K562 (cell line): Measurements from ENCODE around the gene ZNF669. TPM values are rescaled to one million over a fixed set of nuclear protein-coding genes. Genes with fewer than 3 reads are reported as not detected.

Source experiments
- ATF1 ChIP-seq, 2 experiments: fragments of 450-650 bp in 1 of 2; IDR thresholded peaks; 2 replicates each; pipeline ENCODE4 v1.6.1; 2016; ENCODE audit warnings: missing compliant biosample characterization in 1 of 2, missing genetic modification characterization in 1 of 2
- CCNT2 ChIP-seq: IDR thresholded peaks from 2 replicates; pipeline ENCODE4 v1.6.1; 2011; ENCODE audit warnings: borderline replicate concordance, low read depth, mild to moderate bottlenecking, moderate library complexity, mixed read lengths, low read length; ENCODE audit not compliant: insufficient read length; ENCODE audit errors: extremely low read depth
- FIP1L1 ChIP-seq: fragments of 200-400 bp; formaldehyde crosslinking; IDR thresholded peaks from 2 replicates; pipeline ENCODE4 v1.6.1; 2018; ENCODE audit warnings: mild to moderate bottlenecking, low read depth, low read length; ENCODE audit not compliant: poor library complexity, severe bottlenecking
- MXI1 ChIP-seq: IDR thresholded peaks from 2 replicates; pipeline ENCODE4 v1.6.1; 2011; ENCODE audit warnings: low read depth, mild to moderate bottlenecking, improper control_type of control experiment, low read length
- PHF8 ChIP-seq: fragments of 200-600 bp; sonication (generic); IDR thresholded peaks from 2 replicates; pipeline ENCODE4 v1.6.1; 2012; ENCODE audit warnings: mixed run types, mild to moderate bottlenecking, inconsistent platforms, low read length, moderate library complexity, borderline replicate concordance
- SIN3B ChIP-seq: fragments of 450-650 bp; IDR thresholded peaks from 2 replicates; pipeline ENCODE4 v1.6.1; 2017; ENCODE audit warnings: low read depth, mild to moderate bottlenecking, moderate library complexity
- TCF3 ChIP-seq: sonication (generic); formaldehyde crosslinking; IDR thresholded peaks from 2 replicates; pipeline ENCODE4 v1.4.0; 2020; ENCODE audit warnings: mild to moderate bottlenecking, missing genetic modification reagents
- USF2 ChIP-seq: sonication (generic); formaldehyde crosslinking; IDR thresholded peaks from 2 replicates; pipeline ENCODE4 v1.5.0; 2020; ENCODE audit warnings: missing genetic modification reagents
- ZBTB1 ChIP-seq: sonication (generic); formaldehyde crosslinking; IDR thresholded peaks from 2 replicates; pipeline ENCODE4 v1.8.1; 2023; ENCODE audit warnings: missing genetic modification reagents, low read depth, mild to moderate bottlenecking, borderline replicate concordance
- ZNF431 ChIP-seq: sonication (generic); formaldehyde crosslinking; IDR thresholded peaks from 2 replicates; pipeline ENCODE4 v1.8.0; 2022; ENCODE audit warnings: mild to moderate bottlenecking, missing genetic modification reagents
- polyA plus RNA-seq, 8 experiments: library from polyadenylated mRNA; depleted of rRNA in 4 of 8; stranded (reverse) in 5 of 8; unstranded in 3 of 8; fragments of >200 nt; fragmentation: Nextera tagmentation in 2 of 8; fragmentation: Illumina TruSeq in 1 of 8; extraction: Ambion mirVana in 2 of 8; extraction: Trizol in 1 of 8; gene quantifications; 2 replicates each; pipeline versions ENCODE4 v1.2.1 to v1.2.3, GENCODE V29; 2011 to 2014; ENCODE audit warnings: inconsistent platforms in 1 of 8, missing spikeins in 1 of 8
- total RNA-seq, 7 experiments: library from RNA; depleted of rRNA in 6 of 7; stranded (reverse); fragments of >200 nt in 6 of 7; fragmentation: Illumina TruSeq in 2 of 7; extraction: Trizol in 2 of 7; gene quantifications; 2 replicates each; pipeline versions ENCODE4 v1.2.1 to v1.2.3, GENCODE V29; 2011 to 2021; ENCODE audit warnings: low replicate concordance in 1 of 7
- TF ChIP-seq, protein P1 (sequence below): fragments of 250-450 bp; sonication (Bioruptor Pico); IDR thresholded peaks from 2 replicates; pipeline ENCODE4 v1.9.0; 2021; ENCODE audit warnings: mild to moderate bottlenecking, inconsistent platforms
- TF ChIP-seq, protein P2 (sequence below): fragments of 250-450 bp; sonication (Bioruptor Pico); IDR thresholded peaks from 2 replicates; pipeline ENCODE4 v1.8.0; 2021; ENCODE audit warnings: moderate library complexity, mild to moderate bottlenecking, inconsistent platforms
- TF ChIP-seq, protein P3 (sequence below), 2 experiments: fragments of 250-450 bp in 1 of 2; fragments of 450-650 bp in 1 of 2; sonication (Bioruptor Pico) in 1 of 2; IDR thresholded peaks; 2 replicates each; pipeline versions ENCODE4 v1.6.1 to v1.8.0; 2016 to 2021; ENCODE audit warnings: mild to moderate bottlenecking in 2 of 2, moderate library complexity in 2 of 2, missing compliant biosample characterization in 1 of 2, missing genetic modification characterization in 1 of 2
- TF ChIP-seq, protein P4 (sequence below): sonication (generic); formaldehyde crosslinking; IDR thresholded peaks from 2 replicates; pipeline ENCODE4 v1.8.0; 2023; ENCODE audit warnings: mild to moderate bottlenecking, missing genetic modification reagents

ZNF669 gene
- total and polyA plus RNA-seq, 9 of the 15 experiments (the other 6 are each of a cell fraction or from before 2014, with no cell fraction given), result 5.3 to 18.3 (median 10.2) TPM

DNA sequence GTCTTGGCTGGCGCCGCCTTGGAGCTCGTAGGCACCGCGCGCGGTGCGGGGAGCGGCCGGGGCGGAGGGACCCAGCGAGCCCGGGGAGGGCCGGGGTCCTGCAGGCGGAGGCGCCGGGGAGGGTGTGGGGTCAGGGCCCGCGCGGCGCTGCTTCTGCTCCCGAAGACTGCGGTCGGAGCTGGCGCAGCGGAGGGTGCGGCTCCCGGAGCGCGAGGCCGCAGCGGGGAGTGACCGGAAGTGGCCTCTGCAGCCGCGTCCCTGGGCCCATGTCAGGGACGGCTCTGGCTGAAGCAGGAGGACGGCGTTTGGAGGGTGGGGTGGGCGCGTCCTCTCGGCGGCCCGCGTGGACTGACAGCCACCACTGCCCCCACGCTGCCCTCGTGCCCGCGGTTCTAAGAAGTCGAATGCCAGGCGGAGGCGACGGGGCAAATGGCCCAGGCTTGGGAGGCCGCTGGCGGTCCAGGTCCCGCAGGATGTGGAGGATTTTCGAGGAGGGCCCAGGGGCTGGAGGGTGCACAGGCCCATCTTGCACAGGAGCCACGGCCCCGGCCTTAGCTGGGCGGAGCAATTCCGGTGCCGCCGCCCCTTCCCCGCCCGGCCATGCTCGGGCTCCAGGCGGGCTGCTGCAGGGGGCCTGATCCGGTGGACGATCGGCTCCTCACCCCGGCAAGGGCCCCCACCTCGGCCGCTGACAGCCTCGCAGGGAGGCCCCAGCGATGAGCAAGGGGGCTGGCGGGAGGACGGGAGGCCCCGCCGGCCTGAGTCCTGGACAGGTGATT lies 7.7 kb upstream of the ZNF669 start (continued):
- TF ChIP-seq, protein P1, sequence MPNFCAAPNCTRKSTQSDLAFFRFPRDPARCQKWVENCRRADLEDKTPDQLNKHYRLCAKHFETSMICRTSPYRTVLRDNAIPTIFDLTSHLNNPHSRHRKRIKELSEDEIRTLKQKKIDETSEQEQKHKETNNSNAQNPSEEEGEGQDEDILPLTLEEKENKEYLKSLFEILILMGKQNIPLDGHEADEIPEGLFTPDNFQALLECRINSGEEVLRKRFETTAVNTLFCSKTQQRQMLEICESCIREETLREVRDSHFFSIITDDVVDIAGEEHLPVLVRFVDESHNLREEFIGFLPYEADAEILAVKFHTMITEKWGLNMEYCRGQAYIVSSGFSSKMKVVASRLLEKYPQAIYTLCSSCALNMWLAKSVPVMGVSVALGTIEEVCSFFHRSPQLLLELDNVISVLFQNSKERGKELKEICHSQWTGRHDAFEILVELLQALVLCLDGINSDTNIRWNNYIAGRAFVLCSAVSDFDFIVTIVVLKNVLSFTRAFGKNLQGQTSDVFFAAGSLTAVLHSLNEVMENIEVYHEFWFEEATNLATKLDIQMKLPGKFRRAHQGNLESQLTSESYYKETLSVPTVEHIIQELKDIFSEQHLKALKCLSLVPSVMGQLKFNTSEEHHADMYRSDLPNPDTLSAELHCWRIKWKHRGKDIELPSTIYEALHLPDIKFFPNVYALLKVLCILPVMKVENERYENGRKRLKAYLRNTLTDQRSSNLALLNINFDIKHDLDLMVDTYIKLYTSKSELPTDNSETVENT (CRISPR knock-in tag), result 0 out of 2 replicates have a peak, but pooled peaks have one; percentile 17
- TF ChIP-seq CCNT2, result peak; percentile 87
- TF ChIP-seq, protein P2, sequence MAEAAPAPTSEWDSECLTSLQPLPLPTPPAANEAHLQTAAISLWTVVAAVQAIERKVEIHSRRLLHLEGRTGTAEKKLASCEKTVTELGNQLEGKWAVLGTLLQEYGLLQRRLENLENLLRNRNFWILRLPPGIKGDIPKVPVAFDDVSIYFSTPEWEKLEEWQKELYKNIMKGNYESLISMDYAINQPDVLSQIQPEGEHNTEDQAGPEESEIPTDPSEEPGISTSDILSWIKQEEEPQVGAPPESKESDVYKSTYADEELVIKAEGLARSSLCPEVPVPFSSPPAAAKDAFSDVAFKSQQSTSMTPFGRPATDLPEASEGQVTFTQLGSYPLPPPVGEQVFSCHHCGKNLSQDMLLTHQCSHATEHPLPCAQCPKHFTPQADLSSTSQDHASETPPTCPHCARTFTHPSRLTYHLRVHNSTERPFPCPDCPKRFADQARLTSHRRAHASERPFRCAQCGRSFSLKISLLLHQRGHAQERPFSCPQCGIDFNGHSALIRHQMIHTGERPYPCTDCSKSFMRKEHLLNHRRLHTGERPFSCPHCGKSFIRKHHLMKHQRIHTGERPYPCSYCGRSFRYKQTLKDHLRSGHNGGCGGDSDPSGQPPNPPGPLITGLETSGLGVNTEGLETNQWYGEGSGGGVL (CRISPR knock-in tag), result no peak
- TF ChIP-seq TCF3 (CRISPR knock-in tag), result 0 out of 2 replicates have a peak, but pooled peaks have one; percentile 23
- peak; percentile 76; the same call in 1 of the 2 replicates for TF ChIP-seq PHF8
- peak; percentile 71; the same call in 1 of the 2 replicates for TF ChIP-seq ZBTB1
- TF ChIP-seq, protein P3, sequence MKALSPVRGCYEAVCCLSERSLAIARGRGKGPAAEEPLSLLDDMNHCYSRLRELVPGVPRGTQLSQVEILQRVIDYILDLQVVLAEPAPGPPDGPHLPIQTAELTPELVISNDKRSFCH (CRISPR knock-in tag; IDR thresholded peaks at IDR 0.05), result no peak
- TF ChIP-seq, protein P3 (tag; IDR thresholded peaks at IDR 0.05), result 0 out of 2 replicates have a peak, but pooled peaks have one; percentile 53
- 0 out of 2 replicates have a peak, but pooled peaks have one; percentile 22 for TF ChIP-seq ZNF431
- peak; percentile 2; the same call in 1 of the 2 replicates for TF ChIP-seq USF2
- TF ChIP-seq MXI1, result peak; percentile 20; the same call in 1 of the 2 replicates
- TF ChIP-seq SIN3B, result 0 out of 2 replicates have a peak, but pooled peaks have one; percentile 47
- peak; percentile 88 for TF ChIP-seq FIP1L1
- TF ChIP-seq, protein P4, sequence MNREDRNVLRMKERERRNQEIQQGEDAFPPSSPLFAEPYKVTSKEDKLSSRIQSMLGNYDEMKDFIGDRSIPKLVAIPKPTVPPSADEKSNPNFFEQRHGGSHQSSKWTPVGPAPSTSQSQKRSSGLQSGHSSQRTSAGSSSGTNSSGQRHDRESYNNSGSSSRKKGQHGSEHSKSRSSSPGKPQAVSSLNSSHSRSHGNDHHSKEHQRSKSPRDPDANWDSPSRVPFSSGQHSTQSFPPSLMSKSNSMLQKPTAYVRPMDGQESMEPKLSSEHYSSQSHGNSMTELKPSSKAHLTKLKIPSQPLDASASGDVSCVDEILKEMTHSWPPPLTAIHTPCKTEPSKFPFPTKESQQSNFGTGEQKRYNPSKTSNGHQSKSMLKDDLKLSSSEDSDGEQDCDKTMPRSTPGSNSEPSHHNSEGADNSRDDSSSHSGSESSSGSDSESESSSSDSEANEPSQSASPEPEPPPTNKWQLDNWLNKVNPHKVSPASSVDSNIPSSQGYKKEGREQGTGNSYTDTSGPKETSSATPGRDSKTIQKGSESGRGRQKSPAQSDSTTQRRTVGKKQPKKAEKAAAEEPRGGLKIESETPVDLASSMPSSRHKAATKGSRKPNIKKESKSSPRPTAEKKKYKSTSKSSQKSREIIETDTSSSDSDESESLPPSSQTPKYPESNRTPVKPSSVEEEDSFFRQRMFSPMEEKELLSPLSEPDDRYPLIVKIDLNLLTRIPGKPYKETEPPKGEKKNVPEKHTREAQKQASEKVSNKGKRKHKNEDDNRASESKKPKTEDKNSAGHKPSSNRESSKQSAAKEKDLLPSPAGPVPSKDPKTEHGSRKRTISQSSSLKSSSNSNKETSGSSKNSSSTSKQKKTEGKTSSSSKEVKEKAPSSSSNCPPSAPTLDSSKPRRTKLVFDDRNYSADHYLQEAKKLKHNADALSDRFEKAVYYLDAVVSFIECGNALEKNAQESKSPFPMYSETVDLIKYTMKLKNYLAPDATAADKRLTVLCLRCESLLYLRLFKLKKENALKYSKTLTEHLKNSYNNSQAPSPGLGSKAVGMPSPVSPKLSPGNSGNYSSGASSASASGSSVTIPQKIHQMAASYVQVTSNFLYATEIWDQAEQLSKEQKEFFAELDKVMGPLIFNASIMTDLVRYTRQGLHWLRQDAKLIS (CRISPR knock-in tag), result peak; percentile 83
- no peak for TF ChIP-seq ATF1 (CRISPR knock-in tag; IDR thresholded peaks at IDR 0.05)
- TF ChIP-seq ATF1 (tag; IDR thresholded peaks at IDR 0.05), result peak; percentile 59; the same call in 1 of the 2 replicates
